ENCODE data around the gene TRIM58.

TRIM58 gene

GRCh38 chr1:247857069-247857984 is at the start of gene TRIM58:
Gene TRIM58, plus strand, starts transcription at chr1:247857187. Its CDS starts 60 bp downstream, at chr1:247857247.
- DNase-seq = no peak

- DNase-seq = no peak
Measured at GRCh38 chr1:247812637-247813036, 44.4 kb upstream of the TRIM58 start.

GRCh38 chr1:247822060-247822459 is 34.9 kb upstream of the TRIM58 start:
- no peak for DNase-seq

GRCh38 chr1:247824023-247824422 is 33.0 kb upstream of the TRIM58 start, which contains the start of gene OR14A16:
Gene OR14A16, minus strand, starts transcription at chr1:247824119. Its CDS starts 8,390 bp downstream, at chr1:247815729.
- no peak for DNase-seq

GRCh38 chr1:247825362-247825761 is 31.6 kb upstream of the TRIM58 start:
- DNase-seq = peak; percentile 81

GRCh38 chr1:247829656-247830055 is 27.3 kb upstream of the TRIM58 start:
- no peak for DNase-seq

- no peak for DNase-seq
Measured at GRCh38 chr1:247833601-247834000, 23.4 kb upstream of the TRIM58 start.

GRCh38 chr1:247840818-247841217 is 16.2 kb upstream of the TRIM58 start:
- DNase-seq = peak; percentile 40

- no peak for DNase-seq
Measured at GRCh38 chr1:247841796-247842195, 15.2 kb upstream of the TRIM58 start, which contains the start of gene OR11L1. Gene OR11L1, minus strand, starts transcription at chr1:247841896. Its CDS starts 0 bp downstream, at chr1:247841896.

- no peak for DNase-seq
Measured at GRCh38 chr1:247843411-247843810, 13.6 kb upstream of the TRIM58 start.

- DNase-seq = no peak
Measured at GRCh38 chr1:247845011-247845692, 11.8 kb upstream of the TRIM58 start.

GRCh38 chr1:247845693-247846017 is 11.3 kb upstream of the TRIM58 start:
- DNase-seq = no peak

- no peak for DNase-seq
Measured at GRCh38 chr1:247848346-247848745, 8.6 kb upstream of the TRIM58 start.

- DNase-seq = no peak
Measured at GRCh38 chr1:247849616-247850015, 7.4 kb upstream of the TRIM58 start.

GRCh38 chr1:247854899-247855545 is 2.0 kb upstream of the TRIM58 start:
- DNase-seq = no peak

GRCh38 chr1:247855911-247856310 is 1.1 kb upstream of the TRIM58 start:
- DNase-seq = no peak

GRCh38 chr1:247857985-247858619 is 1.1 kb downstream of the TRIM58 start:
- DNase-seq = no peak

GRCh38 chr1:247862756-247863155 is 5.8 kb downstream of the TRIM58 start:
- DNase-seq = no peak

- DNase-seq = no peak
Measured at GRCh38 chr1:247864644-247865043, 7.7 kb downstream of the TRIM58 start.

GRCh38 chr1:247865416-247865815 is 8.4 kb downstream of the TRIM58 start:
- no peak for DNase-seq

GRCh38 chr1:247883346-247883745 is 26.4 kb downstream of the TRIM58 start:
- no peak for DNase-seq

- no peak for DNase-seq
Measured at GRCh38 chr1:247884797-247885413, 27.9 kb downstream of the TRIM58 start.
